Measurements from ENCODE around the gene WWOX. TPM values are rescaled to one million over a fixed set of nuclear protein-coding genes. Genes with fewer than 3 reads are reported as not detected.
A peak's percentile ranks its signal among the peaks of the same experiment; 100 is the strongest.

Gene WWOX
- total RNA-seq, 1 donor from 2014 or later, result 28.2 TPM

DNA sequence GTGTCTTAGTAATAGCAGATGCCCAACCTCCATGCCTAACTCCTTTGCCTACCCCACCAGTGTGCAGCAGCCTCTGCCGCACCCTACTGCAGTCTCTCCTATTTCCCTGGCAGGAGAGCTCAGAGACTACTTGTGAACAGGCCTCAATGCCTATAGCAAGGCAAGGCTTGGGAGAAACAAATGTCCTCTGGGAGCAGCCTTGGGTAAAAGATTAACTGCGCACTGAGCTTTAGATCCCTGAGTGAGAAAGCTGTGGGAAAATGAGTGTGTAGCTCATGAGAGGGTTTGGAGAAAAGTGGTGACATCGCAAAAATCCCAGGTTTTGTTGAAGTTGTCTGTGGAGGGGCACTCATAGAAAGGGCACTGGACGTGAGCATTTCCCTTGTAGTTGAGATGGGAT is 335.8 kb downstream of the WWOX start:
- Mint-ChIP-seq H3K27ac (ENCODE audit: unreplicated experiment) (no peak overlapping the region), H3K9me3 (ENCODE audit: unreplicated experiment) (peaks cover 5% of the 10 kb centered on the region), H3K4me1 (ENCODE audit: unreplicated experiment) (peaks cover 13% of the 10 kb centered on the region), H3K27me3 (ENCODE audit: unreplicated experiment) (no peaks in the 10 kb centered on the region), H3K36me3 (ENCODE audit: unreplicated experiment) (peaks cover 2% of the 10 kb centered on the region), H3K4me3 (ENCODE audit: unreplicated experiment) (no peak overlapping the region)
- TF ChIP-seq CTCF (IDR thresholded peaks at IDR 0.05), result no peak
- DNase-seq (ENCODE audit: extremely low spot score, unreplicated experiment), result no peak

- peaks cover 5% of the 10 kb centered on the region for H3K9me3 Mint-ChIP-seq (ENCODE audit: unreplicated experiment)
Observed at GRCh38 chr16:78436023-78436422, 336.6 kb downstream of the WWOX start.

GRCh38 chr16:78436846-78437245 is 337.4 kb downstream of the WWOX start:
- H3K27ac Mint-ChIP-seq (ENCODE audit: unreplicated experiment), result no peak overlapping the region
- peaks cover 9% of the 10 kb centered on the region for H3K4me1 Mint-ChIP-seq (ENCODE audit: unreplicated experiment)
- H3K27me3 Mint-ChIP-seq (ENCODE audit: unreplicated experiment), result no peaks in the 10 kb centered on the region
- no peak overlapping the region for H3K4me3 Mint-ChIP-seq (ENCODE audit: unreplicated experiment)
- peaks cover 2% of the 10 kb centered on the region for H3K36me3 Mint-ChIP-seq (ENCODE audit: unreplicated experiment)
- no peak for DNase-seq (ENCODE audit: extremely low spot score, unreplicated experiment)
- no peak for TF ChIP-seq CTCF (IDR thresholded peaks at IDR 0.05)
- peaks cover 5% of the 10 kb centered on the region for H3K9me3 Mint-ChIP-seq (ENCODE audit: unreplicated experiment)

More at GRCh38 chr16:78436023-78436422, 336.6 kb downstream of the WWOX start:
- Mint-ChIP-seq H3K27me3 (ENCODE audit: unreplicated experiment) (no peaks in the 10 kb centered on the region), H3K27ac (ENCODE audit: unreplicated experiment) (no peak overlapping the region), H3K4me3 (ENCODE audit: unreplicated experiment) (no peak overlapping the region), H3K36me3 (ENCODE audit: unreplicated experiment) (peaks cover 2% of the 10 kb centered on the region), H3K4me1 (ENCODE audit: unreplicated experiment) (peaks cover 13% of the 10 kb centered on the region)
- no peak for TF ChIP-seq CTCF (IDR thresholded peaks at IDR 0.05)
- DNase-seq (ENCODE audit: extremely low spot score, unreplicated experiment), result no peak

DNA sequence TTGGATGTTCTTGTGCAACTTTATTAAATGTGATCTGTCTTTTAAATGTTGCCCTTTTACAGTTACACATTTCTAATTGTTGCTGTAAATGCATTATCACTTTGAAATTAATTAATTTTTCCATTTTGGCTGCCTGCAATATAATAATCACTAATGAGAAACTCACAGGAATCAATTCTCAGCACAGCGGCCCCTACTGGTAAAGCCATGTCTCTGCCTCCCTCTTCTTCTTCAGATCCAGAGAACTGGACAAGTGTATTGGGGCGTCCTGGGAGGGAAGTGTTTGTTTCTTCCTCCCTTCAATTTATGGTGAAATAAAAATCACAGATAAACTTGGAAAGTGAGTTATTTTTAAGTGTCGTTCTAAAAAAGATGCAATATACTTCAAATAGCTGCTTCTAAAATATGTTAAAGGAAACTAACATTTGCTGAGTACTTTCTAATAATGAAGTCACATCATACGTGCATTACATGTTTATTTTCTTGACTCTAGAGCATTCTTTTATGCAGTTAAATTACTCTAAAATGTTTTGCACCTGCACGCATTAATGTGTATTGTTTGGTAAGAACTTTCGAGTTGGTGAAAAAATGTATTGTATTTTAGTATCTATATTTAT is 338.0 kb downstream of the WWOX start:
- peaks cover 5% of the 10 kb centered on the region for H3K9me3 Mint-ChIP-seq (ENCODE audit: unreplicated experiment)
- no peak overlapping the region for H3K4me3 Mint-ChIP-seq (ENCODE audit: unreplicated experiment)
- no peaks in the 10 kb centered on the region for H3K27me3 Mint-ChIP-seq (ENCODE audit: unreplicated experiment)
- peak; percentile 85 for TF ChIP-seq CTCF (IDR thresholded peaks at IDR 0.05)
- DNase-seq (ENCODE audit: extremely low spot score, unreplicated experiment), result no peak
- H3K36me3 Mint-ChIP-seq (ENCODE audit: unreplicated experiment), result peaks cover 2% of the 10 kb centered on the region
- H3K27ac Mint-ChIP-seq (ENCODE audit: unreplicated experiment), result no peak overlapping the region
- H3K4me1 Mint-ChIP-seq (ENCODE audit: unreplicated experiment), result peaks cover 10% of the 10 kb centered on the region

DNA sequence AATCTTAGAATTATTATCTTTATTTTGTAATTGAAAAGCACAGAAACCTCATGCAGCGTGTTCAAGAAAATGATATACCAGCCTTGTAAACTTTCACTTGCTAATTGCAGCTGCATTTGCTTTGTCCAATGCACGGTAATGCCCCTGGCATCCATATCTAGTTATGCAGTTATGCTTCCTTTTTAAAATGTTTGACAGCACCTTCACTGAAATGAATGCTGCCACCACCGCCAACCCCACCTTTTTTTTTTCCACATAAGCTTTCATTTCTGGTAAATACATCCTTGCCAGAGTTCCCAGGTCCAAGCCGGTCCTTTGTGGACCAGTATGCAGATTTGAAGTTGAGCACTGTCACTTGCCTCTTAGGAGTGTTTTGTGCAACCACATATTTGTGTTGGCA is 338.8 kb downstream of the WWOX start:
- no peaks in the 10 kb centered on the region for H3K27me3 Mint-ChIP-seq (ENCODE audit: unreplicated experiment)
- no peak overlapping the region for H3K27ac Mint-ChIP-seq (ENCODE audit: unreplicated experiment)
- H3K9me3 Mint-ChIP-seq (ENCODE audit: unreplicated experiment), result peaks cover 5% of the 10 kb centered on the region
- peaks cover 10% of the 10 kb centered on the region for H3K4me1 Mint-ChIP-seq (ENCODE audit: unreplicated experiment)
- H3K4me3 Mint-ChIP-seq (ENCODE audit: unreplicated experiment), result no peak overlapping the region
- no peak for TF ChIP-seq CTCF (IDR thresholded peaks at IDR 0.05)
- H3K36me3 Mint-ChIP-seq (ENCODE audit: unreplicated experiment), result peaks cover 2% of the 10 kb centered on the region
- no peak for DNase-seq (ENCODE audit: extremely low spot score, unreplicated experiment)
